Measurements from ENCODE around the gene GRM7. TPM values are rescaled to one million over a fixed set of nuclear protein-coding genes. Genes with fewer than 3 reads are reported as not detected.

GRM7 gene
- total RNA-seq, 1 experiment from 2014 or later, result not detected

DNA sequence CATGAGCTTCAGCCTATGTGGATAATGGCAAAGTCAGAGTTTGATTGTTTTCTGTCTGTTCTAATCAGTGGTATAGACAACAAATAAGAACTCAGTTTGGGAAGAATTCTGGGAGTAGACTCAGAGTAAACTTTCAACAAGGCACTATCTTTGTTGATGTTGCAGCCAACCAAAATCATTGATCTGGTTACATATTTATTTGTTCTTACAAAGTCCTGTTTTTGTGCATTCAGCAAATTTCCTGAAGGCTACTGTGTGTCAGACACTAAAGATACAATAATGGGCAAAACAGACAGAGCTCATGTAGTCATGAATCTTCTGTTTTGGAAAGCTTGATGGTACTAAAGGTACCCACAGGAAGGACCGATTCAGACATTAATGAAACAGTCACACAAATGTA, 55.0 kb downstream of the GRM7 start:
- ChIA-PET RAD21 (ENCODE audit: low non-redundant PET in 1 of 2, low total read pairs in 2 of 2, uncharacterized antibody in 2 of 2, unreplicated experiment in 2 of 2) (no interaction called here), POLR2A (no interaction called here), CTCF (no interaction called here)
- Histone ChIP-seq H3K27ac (ENCODE audit: low read depth, low read length) (no peak overlapping the region), H3K79me2 (ENCODE audit: insufficient read depth, low read length) (no peaks in the 10 kb centered on the region), H3K9me2 (ENCODE audit: insufficient read depth) (no peaks in the 10 kb centered on the region), H3K4me2 (ENCODE audit: low read length) (no peak overlapping the region), H3K36me3 (ENCODE audit: control insufficient read depth in 1 of 2, insufficient read depth in 2 of 2, low read length in 2 of 2) (no peaks in the 10 kb centered on the region), H3K9ac (ENCODE audit: low read length) (no peak overlapping the region), H2AFZ (ENCODE audit: low read depth, low read length, poor library complexity, severe bottlenecking) (no peak overlapping the region), H3K9me3 (ENCODE audit: control insufficient read depth in 1 of 2, insufficient read depth in 1 of 2, low read depth in 1 of 2, low read length in 2 of 2) (no peaks in the 10 kb centered on the region), H3K4me1 (ENCODE audit: control insufficient read depth in 1 of 2, insufficient read depth in 2 of 2, low read length in 2 of 2) (no peaks in the 10 kb centered on the region), H3K27me3 (ENCODE audit: insufficient read depth, low read length) (no peaks in the 10 kb centered on the region), H4K20me1 (ENCODE audit: insufficient read depth) (no peaks in the 10 kb centered on the region), H3K4me3 (replicated peaks in 1 of 2; ENCODE audit: low read depth in 1 of 2, low read length in 2 of 2) (no peak overlapping the region)
- no peak for DNase-seq (ENCODE audit: low read depth, low spot score)
- no peak for ATAC-seq
- intact Hi-C loops (cut with micrococcal nuclease), result no loop called here
- BruUV-seq (replicated peaks), result no TSS peak
- TF ChIP-seq POLR2A (IDR thresholded peaks at IDR 0.05; ENCODE audit: borderline replicate concordance, extremely low read depth, insufficient read depth, insufficient read length) (no peak), YY1 (IDR thresholded peaks at IDR 0.05; ENCODE audit: extremely low read depth, insufficient replicate concordance, low read depth, low read length) (no peak), SP1 (IDR thresholded peaks at IDR 0.05; ENCODE audit: low read depth) (no peak), ZFX (IDR thresholded peaks at IDR 0.05) (no peak), ATF3 (IDR thresholded peaks at IDR 0.05) (no peak), ELF1 (IDR thresholded peaks at IDR 0.05; ENCODE audit: borderline replicate concordance, low read depth) (no peak), JUND (IDR thresholded peaks at IDR 0.05) (no peak), CBX3 (IDR thresholded peaks at IDR 0.05; ENCODE audit: low read depth) (no peak)
- TF ChIP-seq, protein P1, sequence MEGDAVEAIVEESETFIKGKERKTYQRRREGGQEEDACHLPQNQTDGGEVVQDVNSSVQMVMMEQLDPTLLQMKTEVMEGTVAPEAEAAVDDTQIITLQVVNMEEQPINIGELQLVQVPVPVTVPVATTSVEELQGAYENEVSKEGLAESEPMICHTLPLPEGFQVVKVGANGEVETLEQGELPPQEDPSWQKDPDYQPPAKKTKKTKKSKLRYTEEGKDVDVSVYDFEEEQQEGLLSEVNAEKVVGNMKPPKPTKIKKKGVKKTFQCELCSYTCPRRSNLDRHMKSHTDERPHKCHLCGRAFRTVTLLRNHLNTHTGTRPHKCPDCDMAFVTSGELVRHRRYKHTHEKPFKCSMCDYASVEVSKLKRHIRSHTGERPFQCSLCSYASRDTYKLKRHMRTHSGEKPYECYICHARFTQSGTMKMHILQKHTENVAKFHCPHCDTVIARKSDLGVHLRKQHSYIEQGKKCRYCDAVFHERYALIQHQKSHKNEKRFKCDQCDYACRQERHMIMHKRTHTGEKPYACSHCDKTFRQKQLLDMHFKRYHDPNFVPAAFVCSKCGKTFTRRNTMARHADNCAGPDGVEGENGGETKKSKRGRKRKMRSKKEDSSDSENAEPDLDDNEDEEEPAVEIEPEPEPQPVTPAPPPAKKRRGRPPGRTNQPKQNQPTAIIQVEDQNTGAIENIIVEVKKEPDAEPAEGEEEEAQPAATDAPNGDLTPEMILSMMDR (IDR thresholded peaks at IDR 0.05 in 2 of 3, conservative IDR thresholded peaks at IDR 0.05 in 1 of 3; ENCODE audit: borderline replicate concordance in 1 of 3, insufficient read depth in 1 of 3, low read depth in 2 of 3, low read length in 2 of 3), result no peak
- TF ChIP-seq, protein P2, sequence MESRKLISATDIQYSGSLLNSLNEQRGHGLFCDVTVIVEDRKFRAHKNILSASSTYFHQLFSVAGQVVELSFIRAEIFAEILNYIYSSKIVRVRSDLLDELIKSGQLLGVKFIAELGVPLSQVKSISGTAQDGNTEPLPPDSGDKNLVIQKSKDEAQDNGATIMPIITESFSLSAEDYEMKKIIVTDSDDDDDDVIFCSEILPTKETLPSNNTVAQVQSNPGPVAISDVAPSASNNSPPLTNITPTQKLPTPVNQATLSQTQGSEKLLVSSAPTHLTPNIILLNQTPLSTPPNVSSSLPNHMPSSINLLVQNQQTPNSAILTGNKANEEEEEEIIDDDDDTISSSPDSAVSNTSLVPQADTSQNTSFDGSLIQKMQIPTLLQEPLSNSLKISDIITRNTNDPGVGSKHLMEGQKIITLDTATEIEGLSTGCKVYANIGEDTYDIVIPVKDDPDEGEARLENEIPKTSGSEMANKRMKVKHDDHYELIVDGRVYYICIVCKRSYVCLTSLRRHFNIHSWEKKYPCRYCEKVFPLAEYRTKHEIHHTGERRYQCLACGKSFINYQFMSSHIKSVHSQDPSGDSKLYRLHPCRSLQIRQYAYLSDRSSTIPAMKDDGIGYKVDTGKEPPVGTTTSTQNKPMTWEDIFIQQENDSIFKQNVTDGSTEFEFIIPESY (IDR thresholded peaks at IDR 0.05; ENCODE audit: extremely low read depth, insufficient replicate concordance, low read length), result no peak
